Measurements from ENCODE around the gene KCND1.
"Not testable (repeated sequence)": the region's sequence is repeated elsewhere in the genome, so short reads cannot be mapped to it uniquely, and the experiment has no call there.

Gene KCND1

GRCh38 chrX:48992341-48992740 lies 20.7 kb upstream of the KCND1 start:
- TF ChIP-seq CTCF (IDR thresholded peaks at IDR 0.05; ENCODE audit: low read depth, low read length) = no peak
- no peak overlapping the region for H3K4me3 ChIP-seq (ENCODE audit: low read depth, low read length)
- in situ Hi-C loops (cut with HindIII; ENCODE audit: low sequenced_read_pairs) = no loop called here
- no peak for DNase-seq (ENCODE audit: low read depth, low spot score)

GRCh38 chrX:48989483-48989882 lies 17.8 kb upstream of the KCND1 start:
- in situ Hi-C loops (cut with HindIII; ENCODE audit: low sequenced_read_pairs) = no loop called here
- H3K4me3 ChIP-seq (ENCODE audit: low read depth, low read length) = no peak overlapping the region
- TF ChIP-seq CTCF (IDR thresholded peaks at IDR 0.05; ENCODE audit: low read depth, low read length) = no peak
- DNase-seq (ENCODE audit: low read depth, low spot score) = no peak

GRCh38 chrX:48983896-48984295 lies 12.3 kb upstream of the KCND1 start:
- no peak overlapping the region for H3K4me3 ChIP-seq (ENCODE audit: low read depth, low read length)
- in situ Hi-C loops (cut with HindIII; ENCODE audit: low sequenced_read_pairs) = no loop called here
- no peak for DNase-seq (ENCODE audit: low read depth, low spot score)
- no peak for TF ChIP-seq CTCF (IDR thresholded peaks at IDR 0.05; ENCODE audit: low read depth, low read length)

- no peak for TF ChIP-seq CTCF (IDR thresholded peaks at IDR 0.05; ENCODE audit: low read depth, low read length)
- in situ Hi-C loops (cut with HindIII; ENCODE audit: low sequenced_read_pairs) = no loop called here
- no peak for DNase-seq (ENCODE audit: low read depth, low spot score)
- no peak overlapping the region for H3K4me3 ChIP-seq (ENCODE audit: low read depth, low read length)
Measured at GRCh38 chrX:48983081-48983480, 11.4 kb upstream of the KCND1 start.

- no peak overlapping the region for H3K4me3 ChIP-seq (ENCODE audit: low read depth, low read length)
- DNase-seq (ENCODE audit: low read depth, low spot score) = no peak
- in situ Hi-C loops (cut with HindIII; ENCODE audit: low sequenced_read_pairs) = no loop called here
- TF ChIP-seq CTCF (IDR thresholded peaks at IDR 0.05; ENCODE audit: low read depth, low read length) = no peak
Measured at GRCh38 chrX:48981178-48981577, 9.5 kb upstream of the KCND1 start.

GRCh38 chrX:48980341-48980740 lies 8.7 kb upstream of the KCND1 start:
- in situ Hi-C loops (cut with HindIII; ENCODE audit: low sequenced_read_pairs); H3K4me3 ChIP-seq (ENCODE audit: low read depth, low read length); DNase-seq (ENCODE audit: low read depth, low spot score): not testable (repeated sequence)

- no peak for TF ChIP-seq CTCF (IDR thresholded peaks at IDR 0.05; ENCODE audit: low read depth, low read length)
- H3K4me3 ChIP-seq (ENCODE audit: low read depth, low read length) = no peak overlapping the region
- DNase-seq (ENCODE audit: low read depth, low spot score) = no peak
- in situ Hi-C loops (cut with HindIII; ENCODE audit: low sequenced_read_pairs) = no loop called here
Measured at GRCh38 chrX:48978226-48978625, 6.6 kb upstream of the KCND1 start.

Data from astrocyte of the spinal cord (primary cell).